GM12864 (cell line): ENCODE measurements around the gene ASB1.

ENCODE experiments used
- DNase-seq: peaks from one replicate; pipeline ENCODE4 v3.0.0-alpha.2; 2011; ENCODE audit warnings: low read depth
- H3K4me3 ChIP-seq: 2 replicates; pipeline ENCODE4 v1.5.1; 2011; ENCODE audit warnings: mild to moderate bottlenecking, low read depth, low read length, control low read depth
- TF ChIP-seq, protein P1 (sequence below): IDR thresholded peaks from 2 replicates; pipeline ENCODE4 v1.5.1; 2011; ENCODE audit warnings: low read depth, mild to moderate bottlenecking, moderate library complexity, low read length, control low read depth, inconsistent platforms; ENCODE audit errors: missing control alignments

Gene ASB1

DNA sequence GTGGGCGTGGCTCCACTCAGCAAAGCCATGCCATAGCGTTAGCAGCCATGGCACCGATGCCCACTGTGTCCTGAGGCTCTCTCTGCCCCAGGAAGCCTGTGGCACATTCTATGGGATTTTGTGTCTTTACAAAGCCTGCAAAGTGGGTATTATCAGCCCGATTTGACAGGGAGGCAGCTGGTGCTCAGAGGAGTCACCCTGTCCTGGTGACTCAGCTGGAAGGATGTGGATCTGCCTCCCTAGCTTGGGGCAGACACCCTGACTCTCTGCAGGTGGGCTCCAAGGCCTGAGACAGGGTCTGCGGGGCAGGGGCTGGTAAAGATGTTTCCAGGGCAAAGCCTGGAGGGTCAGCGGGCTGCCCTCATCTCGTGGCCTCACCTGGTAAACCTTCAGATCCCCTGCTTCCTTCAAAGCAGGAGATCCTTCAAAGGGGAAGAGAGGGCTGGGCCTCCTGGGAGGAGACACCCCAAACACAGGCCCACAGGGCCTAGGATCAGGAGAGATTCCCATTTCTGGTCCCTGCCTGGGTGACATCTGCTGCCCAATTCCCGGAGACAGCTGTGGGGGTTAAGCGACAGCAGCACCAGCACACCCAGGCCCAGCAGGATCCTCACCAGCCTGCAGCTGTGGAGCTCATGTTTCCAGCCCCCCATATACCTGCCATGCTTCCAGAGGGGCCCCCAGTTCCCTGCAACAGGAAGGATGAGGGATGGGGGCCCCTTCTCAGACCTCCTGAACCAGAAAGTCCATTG is 3.0 kb upstream of the ASB1 start:
- no peak for DNase-seq
- no peak overlapping the region for H3K4me3 ChIP-seq
- TF ChIP-seq, protein P1, sequence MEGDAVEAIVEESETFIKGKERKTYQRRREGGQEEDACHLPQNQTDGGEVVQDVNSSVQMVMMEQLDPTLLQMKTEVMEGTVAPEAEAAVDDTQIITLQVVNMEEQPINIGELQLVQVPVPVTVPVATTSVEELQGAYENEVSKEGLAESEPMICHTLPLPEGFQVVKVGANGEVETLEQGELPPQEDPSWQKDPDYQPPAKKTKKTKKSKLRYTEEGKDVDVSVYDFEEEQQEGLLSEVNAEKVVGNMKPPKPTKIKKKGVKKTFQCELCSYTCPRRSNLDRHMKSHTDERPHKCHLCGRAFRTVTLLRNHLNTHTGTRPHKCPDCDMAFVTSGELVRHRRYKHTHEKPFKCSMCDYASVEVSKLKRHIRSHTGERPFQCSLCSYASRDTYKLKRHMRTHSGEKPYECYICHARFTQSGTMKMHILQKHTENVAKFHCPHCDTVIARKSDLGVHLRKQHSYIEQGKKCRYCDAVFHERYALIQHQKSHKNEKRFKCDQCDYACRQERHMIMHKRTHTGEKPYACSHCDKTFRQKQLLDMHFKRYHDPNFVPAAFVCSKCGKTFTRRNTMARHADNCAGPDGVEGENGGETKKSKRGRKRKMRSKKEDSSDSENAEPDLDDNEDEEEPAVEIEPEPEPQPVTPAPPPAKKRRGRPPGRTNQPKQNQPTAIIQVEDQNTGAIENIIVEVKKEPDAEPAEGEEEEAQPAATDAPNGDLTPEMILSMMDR, result no peak

- no peak overlapping the region for H3K4me3 ChIP-seq
- TF ChIP-seq, protein P1, result no peak
- no peak for DNase-seq
Measured at GRCh38 chr2:238424313-238424700, 2.4 kb upstream of the ASB1 start.

DNA sequence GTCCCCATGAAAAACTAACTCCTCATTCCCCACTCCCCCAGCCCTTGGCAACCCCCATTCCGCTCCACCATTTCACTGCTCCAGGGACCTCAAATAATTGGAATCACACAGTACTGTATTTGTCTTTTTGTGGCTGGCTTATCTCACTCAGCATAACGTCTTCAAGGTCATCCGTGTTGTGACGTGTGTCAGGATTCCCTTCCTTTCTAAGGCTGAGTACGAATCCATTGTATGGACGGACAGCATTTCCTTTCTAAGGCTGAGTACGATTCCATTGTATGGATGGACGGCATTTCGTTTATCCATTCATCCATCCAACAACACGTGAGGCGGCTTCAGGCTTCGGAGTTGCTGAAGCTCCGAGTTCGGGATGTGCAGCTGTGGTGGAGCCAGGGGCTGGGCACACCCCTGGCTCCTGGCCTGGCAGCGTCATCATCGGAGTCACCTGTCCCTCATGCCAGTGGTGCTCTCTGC is 1.2 kb upstream of the ASB1 start:
- DNase-seq, result no peak
- TF ChIP-seq, protein P1, result no peak
- H3K4me3 ChIP-seq, result peak overlapping the region; percentile 98; the same call in 1 of the 2 replicates

- no peak for DNase-seq
- H3K4me3 ChIP-seq, result peak overlapping the region; percentile 98
- TF ChIP-seq, protein P1, result no peak
Measured at GRCh38 chr2:238425979-238426567, 654 bp upstream of the ASB1 start.

GRCh38 chr2:238427435-238428162 is 872 bp downstream of the ASB1 start:
- DNase-seq, result no peak
- TF ChIP-seq, protein P1, result no peak
- peak overlapping the region; percentile 98 for H3K4me3 ChIP-seq

DNA sequence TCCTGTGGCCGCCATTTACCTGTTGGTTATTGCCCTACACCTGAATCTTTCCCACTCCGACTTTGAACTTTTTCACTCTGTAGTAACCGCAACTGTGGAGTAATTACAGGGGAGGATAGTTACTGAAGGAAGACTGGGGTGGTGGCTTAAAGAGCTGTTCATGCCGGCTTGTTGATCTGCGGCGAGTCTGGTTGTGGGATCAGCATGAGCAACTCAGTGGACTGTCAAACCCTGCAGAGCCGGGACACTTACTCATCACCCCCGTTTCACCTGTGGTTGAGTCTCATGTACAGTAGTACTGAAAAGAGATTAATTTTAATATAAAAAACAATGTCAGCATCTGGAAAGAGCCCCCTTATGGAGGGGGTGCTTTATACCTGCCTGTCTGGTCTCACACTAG is 2.1 kb downstream of the ASB1 start:
- TF ChIP-seq, protein P1, result no peak

More for the DNA sequence above, 2.1 kb downstream of the ASB1 start:
- DNase-seq, result no peak
- H3K4me3 ChIP-seq, result no peak overlapping the region
